OCI-LY7 (cell line): ENCODE data around the gene TPST2. TPM values are rescaled to one million over a fixed set of nuclear protein-coding genes. Genes with fewer than 3 reads are reported as not detected.

Experiments used
- BruUV-seq: library from RNA; stranded (reverse); fragments of 400-500 nt; replicated peaks from 2 replicates; lab custom pipeline; 2021; lab: Mats Ljungman, UMichigan
- CTCF ChIA-PET: fragments of 300-600 bp; sonication (Branson Sonifier 250); formaldehyde crosslinking; loops from one replicate; lab custom pipeline; 2022; ENCODE audit warnings: antibody characterized with exemption; ENCODE audit not compliant: unreplicated experiment; lab: Charles Lee
- POLR2A ChIA-PET: fragments of 300-600 bp; sonication (Branson Sonifier 250); formaldehyde crosslinking; loops from one replicate; lab custom pipeline; 2022; ENCODE audit warnings: antibody characterized with exemption; lab: Charles Lee
- DNase-seq: peaks from one replicate; pipeline ENCODE4 v3.0.0-alpha.2; 2015; ENCODE audit warnings: low spot score
- H2AFZ ChIP-seq: fragments of 200-600 bp; sonication (generic), shearing (Covaris generic); 2 replicates; pipeline ENCODE4 v1.6.1; 2014; ENCODE audit warnings: mild to moderate bottlenecking, antibody characterized with exemption, low read length, moderate library complexity
- H3K27ac ChIP-seq: fragments of 200-600 bp; sonication (generic); 2 replicates; pipeline ENCODE4 v1.5.1; 2014; ENCODE audit warnings: mixed run types, low read depth, mild to moderate bottlenecking, moderate library complexity, low read length, inconsistent platforms; ENCODE audit not compliant: poor library complexity, severe bottlenecking
- H3K36me3 ChIP-seq: fragments of 200-600 bp; sonication (generic); 2 replicates; pipeline ENCODE4 v1.6.1; 2014; ENCODE audit warnings: mild to moderate bottlenecking, antibody characterized with exemption, low read length, moderate library complexity, mixed read lengths; ENCODE audit not compliant: insufficient read depth
- H3K4me1 ChIP-seq: fragments of 200-600 bp; sonication (generic); 2 replicates; pipeline ENCODE4 v1.5.1; 2014; ENCODE audit warnings: mild to moderate bottlenecking, low read length; ENCODE audit not compliant: insufficient read depth, poor library complexity, severe bottlenecking
- H3K4me2 ChIP-seq: fragments of 200-600 bp; sonication (generic); 2 replicates; pipeline ENCODE4 v1.6.1; 2014; ENCODE audit warnings: mild to moderate bottlenecking, low read length
- H3K4me3 ChIP-seq: fragments of 200-600 bp; sonication (generic); 2 replicates; pipeline ENCODE4 v1.5.1; 2014; ENCODE audit warnings: mild to moderate bottlenecking, low read depth, low read length; ENCODE audit not compliant: poor library complexity, severe bottlenecking
- H3K79me2 ChIP-seq: fragments of 200-600 bp; sonication (generic); 2 replicates; pipeline ENCODE4 v1.6.1; 2016; ENCODE audit warnings: low read depth, mild to moderate bottlenecking, low read length, moderate library complexity, mixed read lengths; ENCODE audit not compliant: insufficient read depth
- H3K9me2 ChIP-seq: fragments of 200-600 bp; sonication (generic); 2 replicates; pipeline ENCODE4 v1.6.1; 2016; ENCODE audit warnings: mild to moderate bottlenecking, low read length, mixed read lengths; ENCODE audit not compliant: insufficient read depth
- H3K9me3 ChIP-seq: fragments of 200-600 bp; sonication (generic); 2 replicates; pipeline ENCODE4 v1.6.1; 2014; ENCODE audit warnings: mild to moderate bottlenecking, mixed run types, low read length, mixed read lengths
- H4K20me1 ChIP-seq: fragments of 200-600 bp; sonication (generic); 2 replicates; pipeline ENCODE4 v1.6.1; 2014; ENCODE audit warnings: mild to moderate bottlenecking, antibody characterized with exemption, low read length, moderate library complexity, mixed read lengths; ENCODE audit not compliant: insufficient read depth
- CTCF ChIP-seq: fragments of 200-600 bp; sonication (generic); conservative IDR thresholded peaks from 2 replicates; pipeline ENCODE4 v1.5.1; 2014; ENCODE audit warnings: mild to moderate bottlenecking, antibody characterized with exemption, low read length, moderate library complexity, mixed read lengths
- EZH2phosphoT487 ChIP-seq: fragments of 200-600 bp; sonication (generic); IDR thresholded peaks from 2 replicates; pipeline ENCODE4 v1.6.1; 2018; ENCODE audit warnings: low read depth, borderline replicate concordance, mild to moderate bottlenecking, mixed run types, antibody characterized with exemption, low read length, moderate library complexity, mixed read lengths
- intact Hi-C: fragments of 100-400 bp; cut with micrococcal nuclease; formaldehyde crosslinking; loops from one replicate; pipeline ENCODE4 v1.10.0; 2022; ENCODE audit not compliant: unreplicated experiment
- total RNA-seq, 2 experiments: library from RNA; depleted of rRNA in 1 of 2; stranded (reverse); fragments of >200 nt in 1 of 2; shearing (Covaris generic) in 1 of 2; gene quantifications; 2 replicates each; pipeline ENCODE4 v1.2.3, GENCODE V29; 2014 to 2022

TPST2 gene
- total RNA-seq, 2 experiments from 2014 or later: 12.5 to 19.1 TPM

- no peaks in the 10 kb centered on the region for H3K9me2 ChIP-seq
- no peaks in the 10 kb centered on the region; the same call in 1 of the 2 replicates for H3K9me3 ChIP-seq
- H3K27ac ChIP-seq: no peak overlapping the region
- DNase-seq: no peak
- BruUV-seq: no TSS peak
- TF ChIP-seq CTCF (no peak), EZH2phosphoT487 (no peak)
- POLR2A ChIA-PET: interaction anchor here (0.7 kb wide), 1 partner anchor 182 kb away, joined by 3 read pairs; no protein-coding TSS in a partner anchor
- H3K79me2 ChIP-seq: no peaks in the 10 kb centered on the region
- no peak overlapping the region for H3K4me2 ChIP-seq
- H3K4me3 ChIP-seq: no peak overlapping the region
- no peaks in the 10 kb centered on the region for H3K4me1 ChIP-seq
- CTCF ChIA-PET: no interaction called here
- no peaks in the 10 kb centered on the region for H4K20me1 ChIP-seq
- no peak overlapping the region for H2AFZ ChIP-seq
- H3K36me3 ChIP-seq: no peaks in the 10 kb centered on the region
- intact Hi-C loops: no loop called here
Observed at GRCh38 chr22:26631282-26631681, 41.4 kb upstream of the TPST2 start.

- BruUV-seq: no TSS peak
- Histone ChIP-seq H3K4me3 (no peak overlapping the region), H3K27ac (no peak overlapping the region), H3K36me3 (no peaks in the 10 kb centered on the region), H3K9me2 (no peaks in the 10 kb centered on the region), H3K9me3 (no peaks in the 10 kb centered on the region; the same call in 1 of the 2 replicates), H3K79me2 (no peaks in the 10 kb centered on the region), H3K4me1 (no peaks in the 10 kb centered on the region), H4K20me1 (no peaks in the 10 kb centered on the region), H3K4me2 (no peak overlapping the region), H2AFZ (no peak overlapping the region)
- ChIA-PET POLR2A (no interaction called here), CTCF (no interaction called here)
- TF ChIP-seq EZH2phosphoT487 (no peak), CTCF (no peak)
- intact Hi-C loops: no loop called here
- no peak for DNase-seq
Observed at GRCh38 chr22:26629988-26630761, 40.2 kb upstream of the TPST2 start.

GRCh38 chr22:26624803-26625202, 34.9 kb upstream of the TPST2 start:
- CTCF ChIA-PET: no interaction called here

More at GRCh38 chr22:26624803-26625202, 34.9 kb upstream of the TPST2 start:
- Histone ChIP-seq H3K79me2 (no peaks in the 10 kb centered on the region), H3K36me3 (no peaks in the 10 kb centered on the region), H3K4me2 (no peak overlapping the region), H3K27ac (no peak overlapping the region), H2AFZ (no peak overlapping the region), H3K4me1 (no peaks in the 10 kb centered on the region), H3K9me3 (no peaks in the 10 kb centered on the region; the same call in 1 of the 2 replicates), H3K9me2 (no peaks in the 10 kb centered on the region), H4K20me1 (no peaks in the 10 kb centered on the region), H3K4me3 (no peak overlapping the region)
- TF ChIP-seq CTCF: no peak
- TF ChIP-seq EZH2phosphoT487: no peak
- POLR2A ChIA-PET: interaction anchor here (0.6 to 1.1 kb wide), 4 partner anchors 17 to 44 kb away, joined by 3 read pairs; no protein-coding TSS in a partner anchor
- BruUV-seq: no TSS peak
- no peak for DNase-seq
- intact Hi-C loops: no loop called here
